Suppressor macrophage treated with lipopolysaccharide for 1 hour (primary cell): ENCODE data around the gene PCGF3.
"Not testable (repeated sequence)": the region's sequence is repeated elsewhere in the genome, so short reads cannot be mapped to it uniquely, and the experiment has no call there.

Experiments
- DNase-seq, 3 donors: peaks; one replicate each; pipeline ENCODE4 v3.0.0-alpha.2; 2020 to 2022

The PCGF3 gene

GRCh38 chr4:683982-684622, 21.5 kb upstream of the PCGF3 start:
- peak; percentile 67 to 82 (median 69) for DNase-seq

GRCh38 chr4:684623-685327, 20.9 kb upstream of the PCGF3 start:
- DNase-seq: no peak

DNA sequence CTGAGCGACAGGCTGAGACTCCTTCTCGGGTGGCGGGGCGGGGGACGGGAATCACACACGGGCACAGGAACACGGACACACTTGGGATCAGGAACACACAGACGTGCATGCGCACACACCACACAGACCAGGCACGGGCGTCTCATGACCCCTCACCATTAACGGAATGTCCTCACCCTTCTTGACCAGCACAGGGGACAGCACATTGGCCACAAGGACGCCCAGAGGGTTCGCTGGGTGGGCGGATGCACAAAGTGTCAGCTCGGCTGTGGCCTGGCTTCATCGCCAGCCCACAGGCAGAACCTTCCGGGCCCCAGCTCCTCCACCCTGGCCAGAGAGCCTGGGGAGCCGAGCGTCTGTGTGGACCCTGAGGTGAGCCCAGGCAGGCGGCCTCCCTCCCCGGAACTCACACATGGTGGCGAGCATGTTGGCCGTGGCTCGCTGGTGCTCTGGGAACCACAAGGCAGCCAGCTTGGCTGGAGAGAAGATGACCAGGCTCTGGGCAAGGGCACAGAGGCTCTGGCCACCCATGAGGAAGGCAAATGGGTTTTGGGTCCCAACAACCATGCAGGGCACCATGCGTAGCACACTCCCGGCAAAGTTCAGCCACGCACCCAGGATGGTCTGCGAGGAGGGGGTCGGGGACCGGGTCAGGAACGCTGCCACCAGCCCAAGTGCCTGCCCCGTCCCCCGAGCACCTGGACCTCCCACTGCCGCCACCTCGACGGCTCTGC, 19.8 kb upstream of the PCGF3 start:
- DNase-seq: no peak

- DNase-seq: no peak
These were observed 19.1 kb upstream of the PCGF3 start for GRCh38 chr4:686413-687040.

DNA sequence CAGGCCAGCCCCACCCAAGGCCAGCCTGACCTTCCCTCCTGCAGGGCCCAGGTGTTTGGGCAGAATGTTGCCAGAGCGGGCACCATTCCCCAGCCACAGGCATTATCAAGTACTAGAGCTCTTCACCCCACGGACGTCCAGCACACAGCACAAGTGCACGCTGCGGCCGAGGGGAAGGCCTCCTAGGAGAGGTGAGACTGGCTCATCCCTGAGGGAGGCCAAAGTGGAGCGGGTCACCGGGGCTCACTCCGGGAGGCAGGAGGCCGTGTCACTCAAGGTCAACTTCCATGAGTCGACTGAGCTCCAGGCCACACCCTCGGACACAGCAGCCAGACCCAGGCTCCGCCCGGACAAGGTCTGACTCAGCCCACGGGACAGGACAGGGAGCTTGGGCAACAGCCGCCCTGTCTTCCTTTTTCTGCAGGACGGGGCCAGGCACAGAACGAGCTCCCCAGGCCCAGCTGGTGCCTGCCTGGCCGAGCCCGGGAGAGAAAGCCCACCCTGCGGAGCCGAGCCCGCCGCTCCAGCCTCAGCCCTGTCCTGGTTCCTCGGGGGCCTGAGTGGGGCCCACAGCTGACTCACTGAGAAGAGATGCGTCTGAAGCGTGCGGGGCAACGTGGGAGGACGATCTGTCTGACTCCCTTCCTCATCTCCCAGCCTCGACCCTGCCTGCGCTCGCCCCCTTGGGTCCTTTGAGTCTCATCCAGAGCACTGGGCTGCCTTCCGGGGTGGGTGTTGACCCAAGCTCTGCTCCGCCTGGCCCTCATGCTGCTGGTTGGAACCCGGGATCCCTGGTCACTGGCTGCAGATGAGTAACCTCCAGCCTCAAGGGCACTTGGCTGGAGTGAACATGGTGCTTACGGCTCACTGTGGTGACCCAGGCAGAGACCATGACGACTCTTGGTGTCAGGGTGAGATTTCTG, 18.3 kb upstream of the PCGF3 start:
- peak; percentile 95 to 96 (median 96) for DNase-seq

- peak in 1 of 3 donors; percentile 14 for DNase-seq
These were observed 17.4 kb upstream of the PCGF3 start for GRCh38 chr4:687971-688853.

- peak; percentile 48 to 73 (median 63) for DNase-seq
These were observed 16.6 kb upstream of the PCGF3 start, which contains the start of gene SLC49A3 for GRCh38 chr4:688854-689681. Gene SLC49A3 (minus strand): TSS chr4:689151. CDS start chr4:689127, 24 bp downstream.

- no peak for DNase-seq
These were observed 15.9 kb upstream of the PCGF3 start for GRCh38 chr4:689723-690122.

DNA sequence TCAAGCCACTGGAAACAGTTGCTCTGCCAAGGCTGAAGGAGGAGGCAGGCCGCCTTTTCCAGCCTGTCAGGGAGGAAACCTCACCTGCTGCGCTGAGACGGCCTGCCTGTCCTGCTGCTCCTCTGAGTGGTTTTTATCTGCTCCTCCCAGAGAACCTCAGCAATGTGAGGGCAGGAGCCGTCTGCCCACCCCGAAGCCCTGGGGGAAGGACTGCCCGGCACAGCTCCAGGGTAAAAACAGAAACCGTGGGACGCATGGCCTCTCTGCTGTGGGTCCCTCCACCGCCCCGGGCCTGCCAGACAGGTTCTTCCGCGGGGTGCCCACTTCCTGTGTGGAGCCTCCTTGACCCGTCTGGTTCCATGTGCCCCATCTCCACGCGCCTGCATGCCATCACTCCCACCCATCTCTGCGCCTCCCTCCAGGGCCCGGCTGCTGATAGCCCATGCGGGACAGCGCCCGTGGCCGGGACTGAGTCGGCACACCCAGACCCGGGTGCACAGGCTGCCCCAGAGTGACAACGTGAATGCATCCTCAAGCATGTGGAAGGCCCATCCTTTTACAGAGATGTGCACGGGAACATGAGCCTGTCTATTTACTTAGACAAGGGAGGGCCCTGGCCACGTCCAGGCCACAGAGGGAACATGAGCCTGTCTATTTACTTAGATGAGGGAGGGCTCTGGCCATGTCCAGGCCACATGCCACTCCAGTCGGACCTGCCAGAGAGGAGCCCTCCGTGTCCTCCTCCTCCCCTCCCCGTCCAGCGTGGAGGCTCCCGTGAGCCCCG, 12.7 kb upstream of the PCGF3 start:
- peak in 1 of 3 donors; percentile 0 for DNase-seq

GRCh38 chr4:694341-694940, 11.2 kb upstream of the PCGF3 start:
- DNase-seq: not testable (repeated sequence)

DNA sequence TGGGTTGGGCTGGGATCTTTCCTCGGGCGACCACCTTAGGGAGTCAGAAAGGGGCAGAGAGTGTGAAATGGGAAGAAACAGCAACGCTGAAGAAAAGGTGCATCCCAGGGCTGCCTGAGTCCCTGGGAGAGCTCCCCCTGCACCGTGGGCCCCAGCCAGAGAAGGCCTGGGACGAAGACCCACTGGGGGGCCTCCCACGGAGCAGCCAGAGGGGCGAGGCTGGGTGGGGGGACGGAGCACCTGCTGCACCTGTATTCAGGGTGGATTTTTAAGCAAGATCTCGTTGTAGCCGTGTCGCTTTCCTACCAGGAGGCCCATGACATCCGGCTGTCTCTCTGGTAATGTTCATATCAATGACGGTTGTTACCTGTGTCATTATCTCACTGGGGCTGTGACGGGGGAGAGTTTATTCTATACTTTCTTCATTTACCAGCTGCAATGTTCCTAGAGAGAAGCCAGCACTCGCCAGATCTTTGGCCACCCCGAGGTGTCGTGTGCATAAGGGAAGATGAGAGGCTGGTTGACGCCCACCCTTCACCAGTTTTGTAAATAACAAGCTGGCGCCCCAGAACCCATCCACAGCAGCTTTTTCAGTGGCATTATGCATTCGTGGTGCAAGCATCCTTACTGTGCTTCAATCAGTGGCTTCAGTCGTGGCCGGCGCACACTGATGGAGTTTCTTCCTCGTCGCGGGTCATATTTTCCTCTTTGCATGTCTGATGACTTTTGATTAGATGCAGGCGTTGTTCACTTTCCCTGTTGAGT, 5.6 kb upstream of the PCGF3 start:
- no peak for DNase-seq

DNA sequence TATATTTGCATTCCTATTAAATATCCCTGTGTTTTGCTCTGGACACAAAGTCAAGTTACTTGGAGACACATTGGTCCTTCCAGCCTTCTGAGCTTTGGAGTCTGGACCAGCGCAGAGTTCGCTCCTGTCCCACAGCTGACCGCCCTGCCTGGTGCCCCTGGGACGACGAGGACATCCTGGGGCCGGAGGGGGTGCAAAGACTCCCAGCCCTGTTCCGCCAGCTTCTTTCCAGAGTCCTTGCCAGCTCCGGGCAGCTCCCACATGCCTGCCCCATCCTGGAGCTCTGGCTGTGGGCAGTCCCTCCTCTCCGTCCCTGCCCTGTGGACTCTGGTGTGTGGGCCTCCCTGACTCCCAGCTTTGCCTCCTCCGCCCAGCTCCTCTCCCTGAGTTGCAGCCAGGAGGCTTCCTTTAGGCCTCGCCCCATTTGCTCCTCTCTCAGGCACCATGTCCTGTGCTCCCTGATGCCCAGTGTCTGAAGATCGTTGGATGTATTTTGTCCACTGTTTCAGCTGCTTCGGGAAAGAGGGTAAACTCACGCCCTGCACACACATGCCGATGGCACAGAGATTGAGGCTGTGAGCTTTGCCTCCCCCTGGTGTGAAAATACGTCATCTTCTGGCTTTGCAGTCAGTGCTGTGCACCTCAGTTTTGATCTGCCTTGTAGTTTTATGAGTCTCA, 4.9 kb upstream of the PCGF3 start:
- no peak for DNase-seq

DNA sequence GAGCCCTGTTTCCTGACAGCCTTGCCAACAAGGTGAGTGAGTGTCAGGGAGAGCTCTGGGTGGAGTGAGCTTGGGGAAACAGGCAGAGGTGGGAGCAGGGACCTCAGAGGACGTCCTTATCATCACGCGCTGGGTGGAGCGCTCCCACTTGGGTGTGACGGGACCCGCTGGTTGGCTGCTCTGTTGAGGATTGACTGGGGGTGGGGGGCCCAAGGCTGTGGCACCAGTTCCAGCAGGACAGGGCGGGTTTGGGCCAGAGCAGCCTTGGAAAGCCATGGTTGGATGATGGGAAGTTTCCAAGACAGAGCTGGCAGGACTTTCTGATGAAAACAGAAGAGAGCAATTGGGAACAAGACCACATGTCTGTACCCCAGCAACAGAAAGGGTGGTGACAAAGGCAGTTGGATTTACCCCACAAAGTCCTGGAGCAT, 3.0 kb upstream of the PCGF3 start:
- no peak for DNase-seq

DNA sequence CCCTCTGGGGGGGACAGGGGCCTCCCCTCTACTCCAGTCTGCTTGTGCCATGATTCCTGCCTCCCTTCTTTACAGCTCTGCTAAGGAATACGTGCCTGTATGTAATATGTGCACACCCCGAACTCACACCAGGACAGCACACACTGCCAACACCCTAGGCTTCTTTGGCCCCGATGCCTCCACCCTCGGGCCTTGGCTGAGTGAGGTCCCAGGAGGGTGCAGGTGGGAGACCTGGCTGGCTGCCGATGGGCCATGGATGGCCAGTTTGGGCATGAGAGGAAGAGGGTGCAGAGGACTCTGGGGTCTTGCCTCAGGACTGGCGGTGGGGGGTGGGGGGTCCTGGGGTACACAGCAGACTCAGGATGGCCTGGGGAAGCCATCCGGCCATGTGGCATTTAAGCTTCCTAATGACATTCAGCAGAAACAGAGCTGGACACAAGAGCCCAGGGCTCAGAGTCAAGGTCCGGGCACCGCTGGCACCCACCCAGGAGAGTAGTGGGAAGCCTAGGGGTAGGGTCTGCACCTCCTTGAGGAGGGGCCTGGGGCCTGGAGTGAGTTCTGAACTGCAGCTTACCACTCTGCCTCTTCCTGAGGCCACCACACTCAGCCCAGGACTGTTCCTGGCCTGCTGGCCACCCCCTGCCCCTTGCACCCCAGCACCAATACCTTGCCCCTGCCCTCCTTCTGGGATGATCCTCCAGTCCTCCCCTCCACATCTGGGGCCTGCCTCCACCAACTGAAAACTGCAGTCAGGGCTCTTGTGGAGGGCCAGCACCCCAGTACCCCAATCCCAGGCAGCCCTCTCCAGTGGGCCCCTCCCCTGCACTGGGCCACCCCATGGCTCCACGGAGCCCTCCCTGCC, 2.1 kb upstream of the PCGF3 start:
- DNase-seq: no peak

GRCh38 chr4:704198-704891, 1.3 kb upstream of the PCGF3 start:
- no peak for DNase-seq

GRCh38 chr4:704971-705277, 708 bp upstream of the PCGF3 start:
- no peak for DNase-seq
